K562 (cell line): ENCODE measurements around the gene EEF1A2.

Experiments
- EZH2 ChIP-seq: IDR thresholded peaks from 2 replicates; pipeline ENCODE4 v1.6.1; 2012; ENCODE audit warnings: low read depth, mild to moderate bottlenecking, inconsistent platforms, low read length, borderline replicate concordance
- SAFB2 ChIP-seq: fragments of 200-400 bp; formaldehyde crosslinking; IDR thresholded peaks from 2 replicates; pipeline ENCODE4 v1.6.1; 2018; ENCODE audit warnings: borderline replicate concordance, low read length, low read depth, moderate library complexity; ENCODE audit not compliant: severe bottlenecking
- ZNF282 ChIP-seq: sonication (generic); formaldehyde crosslinking; IDR thresholded peaks from 2 replicates; pipeline ENCODE4 v1.8.1; 2023; ENCODE audit warnings: missing genetic modification reagents
- TF ChIP-seq, protein P1 (sequence below): fragments of 150-350 bp; IDR thresholded peaks from 2 replicates; pipeline ENCODE4 v1.6.1; 2014; ENCODE audit warnings: low read depth, mild to moderate bottlenecking, low read length, borderline replicate concordance
- TF ChIP-seq, protein P2 (sequence below), 3 experiments: IDR thresholded peaks in 2 of 3; conservative IDR thresholded peaks in 1 of 3; 2 replicates each; pipeline ENCODE4 v1.5.1; 2011 to 2012; ENCODE audit warnings: low read length in 3 of 3, mild to moderate bottlenecking in 3 of 3, control low read depth in 2 of 3, improper control_type of control experiment in 1 of 3, inconsistent platforms in 1 of 3, low read depth in 1 of 3, mixed read lengths in 1 of 3, moderate library complexity in 1 of 3; ENCODE audit not compliant: insufficient read depth in 2 of 3
- TF ChIP-seq, protein P3 (sequence below): sonication (generic); formaldehyde crosslinking; IDR thresholded peaks from 2 replicates; pipeline ENCODE4 v1.5.0; 2020; ENCODE audit warnings: missing genetic modification reagents
- TF ChIP-seq, protein P4 (sequence below): sonication (generic); formaldehyde crosslinking; IDR thresholded peaks from 2 replicates; pipeline ENCODE4 v1.9.0; 2022; ENCODE audit warnings: mild to moderate bottlenecking, missing genetic modification reagents

DNA sequence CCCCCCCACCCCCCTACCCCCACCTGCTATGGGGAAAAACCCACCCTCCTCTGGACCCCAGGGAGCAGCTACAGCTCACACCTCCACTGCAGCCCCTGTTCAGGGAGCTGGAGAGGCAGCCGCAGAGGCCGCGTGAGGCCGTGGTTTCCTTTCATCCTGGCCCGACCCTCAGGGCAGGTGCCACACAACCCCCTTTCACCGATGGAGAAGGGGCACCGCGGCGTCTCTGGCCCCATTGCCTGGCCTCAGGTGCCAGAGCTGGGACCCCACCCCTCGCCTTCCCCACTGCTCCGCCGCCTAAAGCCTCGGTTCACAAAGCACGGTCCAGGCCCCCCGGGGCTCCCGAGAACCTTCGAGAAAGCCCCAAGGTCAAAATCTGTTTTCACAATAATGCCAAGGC, 14.6 kb downstream of the EEF1A2 start:
- TF ChIP-seq, protein P1, sequence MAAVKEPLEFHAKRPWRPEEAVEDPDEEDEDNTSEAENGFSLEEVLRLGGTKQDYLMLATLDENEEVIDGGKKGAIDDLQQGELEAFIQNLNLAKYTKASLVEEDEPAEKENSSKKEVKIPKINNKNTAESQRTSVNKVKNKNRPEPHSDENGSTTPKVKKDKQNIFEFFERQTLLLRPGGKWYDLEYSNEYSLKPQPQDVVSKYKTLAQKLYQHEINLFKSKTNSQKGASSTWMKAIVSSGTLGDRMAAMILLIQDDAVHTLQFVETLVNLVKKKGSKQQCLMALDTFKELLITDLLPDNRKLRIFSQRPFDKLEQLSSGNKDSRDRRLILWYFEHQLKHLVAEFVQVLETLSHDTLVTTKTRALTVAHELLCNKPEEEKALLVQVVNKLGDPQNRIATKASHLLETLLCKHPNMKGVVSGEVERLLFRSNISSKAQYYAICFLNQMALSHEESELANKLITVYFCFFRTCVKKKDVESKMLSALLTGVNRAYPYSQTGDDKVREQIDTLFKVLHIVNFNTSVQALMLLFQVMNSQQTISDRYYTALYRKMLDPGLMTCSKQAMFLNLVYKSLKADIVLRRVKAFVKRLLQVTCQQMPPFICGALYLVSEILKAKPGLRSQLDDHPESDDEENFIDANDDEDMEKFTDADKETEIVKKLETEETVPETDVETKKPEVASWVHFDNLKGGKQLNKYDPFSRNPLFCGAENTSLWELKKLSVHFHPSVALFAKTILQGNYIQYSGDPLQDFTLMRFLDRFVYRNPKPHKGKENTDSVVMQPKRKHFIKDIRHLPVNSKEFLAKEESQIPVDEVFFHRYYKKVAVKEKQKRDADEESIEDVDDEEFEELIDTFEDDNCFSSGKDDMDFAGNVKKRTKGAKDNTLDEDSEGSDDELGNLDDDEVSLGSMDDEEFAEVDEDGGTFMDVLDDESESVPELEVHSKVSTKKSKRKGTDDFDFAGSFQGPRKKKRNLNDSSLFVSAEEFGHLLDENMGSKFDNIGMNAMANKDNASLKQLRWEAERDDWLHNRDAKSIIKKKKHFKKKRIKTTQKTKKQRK: no peak
- no peak for TF ChIP-seq SAFB2
- TF ChIP-seq, protein P2, sequence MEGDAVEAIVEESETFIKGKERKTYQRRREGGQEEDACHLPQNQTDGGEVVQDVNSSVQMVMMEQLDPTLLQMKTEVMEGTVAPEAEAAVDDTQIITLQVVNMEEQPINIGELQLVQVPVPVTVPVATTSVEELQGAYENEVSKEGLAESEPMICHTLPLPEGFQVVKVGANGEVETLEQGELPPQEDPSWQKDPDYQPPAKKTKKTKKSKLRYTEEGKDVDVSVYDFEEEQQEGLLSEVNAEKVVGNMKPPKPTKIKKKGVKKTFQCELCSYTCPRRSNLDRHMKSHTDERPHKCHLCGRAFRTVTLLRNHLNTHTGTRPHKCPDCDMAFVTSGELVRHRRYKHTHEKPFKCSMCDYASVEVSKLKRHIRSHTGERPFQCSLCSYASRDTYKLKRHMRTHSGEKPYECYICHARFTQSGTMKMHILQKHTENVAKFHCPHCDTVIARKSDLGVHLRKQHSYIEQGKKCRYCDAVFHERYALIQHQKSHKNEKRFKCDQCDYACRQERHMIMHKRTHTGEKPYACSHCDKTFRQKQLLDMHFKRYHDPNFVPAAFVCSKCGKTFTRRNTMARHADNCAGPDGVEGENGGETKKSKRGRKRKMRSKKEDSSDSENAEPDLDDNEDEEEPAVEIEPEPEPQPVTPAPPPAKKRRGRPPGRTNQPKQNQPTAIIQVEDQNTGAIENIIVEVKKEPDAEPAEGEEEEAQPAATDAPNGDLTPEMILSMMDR (IDR thresholded peaks at IDR 0.05 in 2 of 3, conservative IDR thresholded peaks at IDR 0.05 in 1 of 3; ENCODE audit: insufficient read depth in 2 of 3, low read depth in 1 of 3, low read length in 3 of 3): no peak
- TF ChIP-seq, protein P3, sequence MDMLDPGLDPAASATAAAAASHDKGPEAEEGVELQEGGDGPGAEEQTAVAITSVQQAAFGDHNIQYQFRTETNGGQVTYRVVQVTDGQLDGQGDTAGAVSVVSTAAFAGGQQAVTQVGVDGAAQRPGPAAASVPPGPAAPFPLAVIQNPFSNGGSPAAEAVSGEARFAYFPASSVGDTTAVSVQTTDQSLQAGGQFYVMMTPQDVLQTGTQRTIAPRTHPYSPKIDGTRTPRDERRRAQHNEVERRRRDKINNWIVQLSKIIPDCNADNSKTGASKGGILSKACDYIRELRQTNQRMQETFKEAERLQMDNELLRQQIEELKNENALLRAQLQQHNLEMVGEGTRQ: no peak
- no peak for TF ChIP-seq ZNF282
- TF ChIP-seq, protein P4, sequence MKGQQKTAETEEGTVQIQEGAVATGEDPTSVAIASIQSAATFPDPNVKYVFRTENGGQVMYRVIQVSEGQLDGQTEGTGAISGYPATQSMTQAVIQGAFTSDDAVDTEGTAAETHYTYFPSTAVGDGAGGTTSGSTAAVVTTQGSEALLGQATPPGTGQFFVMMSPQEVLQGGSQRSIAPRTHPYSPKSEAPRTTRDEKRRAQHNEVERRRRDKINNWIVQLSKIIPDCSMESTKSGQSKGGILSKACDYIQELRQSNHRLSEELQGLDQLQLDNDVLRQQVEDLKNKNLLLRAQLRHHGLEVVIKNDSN (CRISPR knock-in tag): no peak
- no peak for TF ChIP-seq EZH2
